GM12878 (cell line): ENCODE measurements around the gene DSG2. TPM values are rescaled to one million over a fixed set of nuclear protein-coding genes. Genes with fewer than 3 reads are reported as not detected.

Source experiments
- BCL3 ChIP-seq: IDR thresholded peaks from 2 replicates; pipeline ENCODE4 v1.6.1; 2011; ENCODE audit warnings: borderline replicate concordance, low read depth, mild to moderate bottlenecking, moderate library complexity, low read length; ENCODE audit not compliant: insufficient read depth, poor library complexity, severe bottlenecking
- CHD2 ChIP-seq: IDR thresholded peaks from 2 replicates; pipeline ENCODE4 v1.6.1; 2011; ENCODE audit warnings: low read depth, low read length, improper control_type of control experiment, borderline replicate concordance
- GATAD2B ChIP-seq: fragments of 450-650 bp; conservative IDR thresholded peaks from 2 replicates; pipeline ENCODE4 v1.6.1; 2017; ENCODE audit warnings: low read depth, mild to moderate bottlenecking, moderate library complexity
- HCFC1 ChIP-seq: fragments of 150-350 bp; IDR thresholded peaks from 2 replicates; pipeline ENCODE4 v1.6.1; 2014; ENCODE audit warnings: low read length
- NBN ChIP-seq: fragments of 450-650 bp; IDR thresholded peaks from 2 replicates; pipeline ENCODE4 v1.6.1; 2016
- NFIC ChIP-seq: IDR thresholded peaks from 2 replicates; pipeline ENCODE4 v1.6.1; 2012; ENCODE audit warnings: low read depth, mild to moderate bottlenecking, inconsistent platforms, low read length, moderate library complexity
- NFXL1 ChIP-seq: fragments of 450-650 bp; IDR thresholded peaks from 2 replicates; pipeline ENCODE4 v1.6.1; 2017; ENCODE audit warnings: antibody characterized with exemption, mild to moderate bottlenecking, borderline replicate concordance
- NRF1 ChIP-seq: conservative IDR thresholded peaks from 2 replicates; pipeline ENCODE4 v1.6.1; 2011; ENCODE audit warnings: mild to moderate bottlenecking, low read depth, low read length, improper control_type of control experiment
- POU2F2 ChIP-seq: IDR thresholded peaks from 3 replicates; pipeline ENCODE4 v1.6.1; 2011; ENCODE audit warnings: low read depth, mild to moderate bottlenecking, low read length, borderline replicate concordance
- RELA ChIP-seq: fragments of 450-650 bp; IDR thresholded peaks from 2 replicates; pipeline ENCODE4 v1.8.0; 2014; ENCODE audit warnings: borderline replicate concordance; ENCODE audit not compliant: partially characterized antibody
- RELB ChIP-seq: fragments of 450-650 bp; IDR thresholded peaks from 2 replicates; pipeline ENCODE4 v1.6.1; 2017; ENCODE audit warnings: low read depth, mild to moderate bottlenecking, moderate library complexity
- REST ChIP-seq: IDR thresholded peaks from 2 replicates; pipeline ENCODE4 v1.6.1; 2012; ENCODE audit warnings: mild to moderate bottlenecking, low read depth, low read length
- SREBF2 ChIP-seq: IDR thresholded peaks from 2 replicates; pipeline ENCODE4 v1.6.1; 2012; ENCODE audit warnings: mild to moderate bottlenecking, low read length
- SRF ChIP-seq, 2 experiments: IDR thresholded peaks; 2 replicates each; pipeline ENCODE4 v1.6.1; 2011; ENCODE audit warnings: low read depth in 2 of 2, low read length in 2 of 2, mild to moderate bottlenecking in 1 of 2, moderate library complexity in 1 of 2
- SUZ12 ChIP-seq: fragments of 200-600 bp; sonication (generic); IDR thresholded peaks from one replicate; pipeline ENCODE4 v1.6.1; 2018; ENCODE audit warnings: antibody characterized with exemption, mild to moderate bottlenecking; ENCODE audit not compliant: unreplicated experiment
- YBX1 ChIP-seq: fragments of 450-650 bp; IDR thresholded peaks from 2 replicates; pipeline ENCODE4 v1.6.1; 2016; ENCODE audit warnings: antibody characterized with exemption
- ZNF217 ChIP-seq: fragments of 450-650 bp; IDR thresholded peaks from 2 replicates; pipeline ENCODE4 v1.6.1; 2017; ENCODE audit warnings: antibody characterized with exemption, mild to moderate bottlenecking
- polyA plus RNA-seq, 11 experiments: library from polyadenylated mRNA; depleted of rRNA in 4 of 11; unstranded in 6 of 11; stranded (reverse) in 5 of 11; fragments of >200 nt; fragmentation: Nextera tagmentation in 4 of 11; fragmentation: Illumina TruSeq in 1 of 11; extraction: Ambion mirVana in 4 of 11; extraction: Trizol in 1 of 11; gene quantifications; 1 replicate in 1 of 11; 2 replicates in 10 of 11; pipeline versions ENCODE4 v1.2.1 to v1.2.3, GENCODE V29; 2011 to 2016; ENCODE audit warnings: inconsistent platforms in 2 of 11, missing spikeins in 2 of 11, low read depth in 1 of 11
- total RNA-seq, 4 experiments: library from RNA; depleted of rRNA in 3 of 4; stranded (reverse); fragments of >200 nt in 3 of 4; fragmentation: Illumina TruSeq in 1 of 4; extraction: Trizol in 1 of 4; gene quantifications; 2 replicates each; pipeline versions ENCODE4 v1.2.1 to v1.2.3, GENCODE V29; 2013 to 2021
- TF ChIP-seq, protein P1 (sequence below): fragments of 450-650 bp; IDR thresholded peaks from 2 replicates; pipeline ENCODE4 v1.6.1; 2016; ENCODE audit warnings: mild to moderate bottlenecking

DSG2 gene
- total and polyA plus RNA-seq, 10 of the 15 experiments (the other 5 are each of a cell fraction or from before 2014, with no cell fraction given): 11.7 to 46.2 (median 28.0) TPM

DNA sequence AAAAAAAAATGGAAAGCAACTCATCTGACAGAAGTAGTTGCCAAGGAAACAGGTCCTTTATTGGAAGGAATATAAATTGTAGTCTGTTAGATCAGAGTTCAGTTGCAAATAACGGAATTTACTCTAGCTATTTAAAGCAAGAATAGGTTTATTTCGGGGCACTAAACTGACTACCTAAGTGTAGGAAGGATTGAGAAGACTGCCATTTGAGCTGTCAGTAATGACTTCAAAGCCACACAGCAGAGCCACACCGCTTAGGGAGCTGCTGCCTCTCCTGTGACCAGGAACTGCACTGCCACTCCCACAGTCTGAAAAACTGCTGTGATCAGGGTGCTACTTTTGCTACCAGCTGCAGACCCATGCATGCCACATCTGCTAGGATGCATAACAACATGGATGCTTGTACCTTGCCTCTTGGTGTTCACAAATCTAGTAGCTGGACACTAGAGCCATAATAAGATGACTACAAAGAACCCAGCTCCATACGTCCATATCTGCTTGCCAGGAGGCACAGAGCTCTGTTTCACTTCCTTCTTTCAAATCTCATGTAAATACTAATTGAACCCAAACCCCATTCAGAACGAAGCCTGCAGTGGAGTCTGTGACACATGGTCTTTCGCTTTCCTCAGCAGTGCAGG is 2.2 kb downstream of the DSG2 start (continued):
- TF ChIP-seq GATAD2B (peak; percentile 72; the same call in 1 of the 2 replicates), RELA (no peak), NFXL1 (no peak), SUZ12 (no peak), YBX1 (no peak), SRF (IDR thresholded peaks at IDR 0.05; ENCODE audit: low read depth in 2 of 2, low read length in 2 of 2) (no peak), BCL3 (no peak), RELB (peak; percentile 73), NBN (peak; percentile 91), CHD2 (no peak; the same call in 1 of the 2 replicates), POU2F2 (no peak; the same call in 1 of the 3 replicates), ZNF217 (no peak), REST (no peak), SREBF2 (no peak), HCFC1 (no peak), NFIC (peak; percentile 65), NRF1 (no peak)
- TF ChIP-seq, protein P1, sequence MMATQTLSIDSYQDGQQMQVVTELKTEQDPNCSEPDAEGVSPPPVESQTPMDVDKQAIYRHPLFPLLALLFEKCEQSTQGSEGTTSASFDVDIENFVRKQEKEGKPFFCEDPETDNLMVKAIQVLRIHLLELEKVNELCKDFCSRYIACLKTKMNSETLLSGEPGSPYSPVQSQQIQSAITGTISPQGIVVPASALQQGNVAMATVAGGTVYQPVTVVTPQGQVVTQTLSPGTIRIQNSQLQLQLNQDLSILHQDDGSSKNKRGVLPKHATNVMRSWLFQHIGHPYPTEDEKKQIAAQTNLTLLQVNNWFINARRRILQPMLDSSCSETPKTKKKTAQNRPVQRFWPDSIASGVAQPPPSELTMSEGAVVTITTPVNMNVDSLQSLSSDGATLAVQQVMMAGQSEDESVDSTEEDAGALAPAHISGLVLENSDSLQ: peak; percentile 84
